Smooth muscle cell (in vitro differentiated cells): Measurements from ENCODE around the gene BRCA1. TPM values are rescaled to one million over a fixed set of nuclear protein-coding genes. Genes with fewer than 3 reads are reported as not detected.
"Not testable (repeated sequence)": the region's sequence is repeated elsewhere in the genome, so short reads cannot be mapped to it uniquely, and the experiment has no call there.

ENCODE experiments used
- DNase-seq: peaks from one replicate; lab custom pipeline; 2025; ENCODE audit not compliant: unreplicated experiment; lab: John Stamatoyannopoulos, UW
- H2AFZ ChIP-seq: fragments of 200-600 bp; sonication (generic); 2 replicates; pipeline ENCODE4 v1.6.0; 2016; ENCODE audit warnings: antibody characterized with exemption, low read depth, mild to moderate bottlenecking
- H3F3A ChIP-seq: fragments of 200-600 bp; sonication (generic); 2 replicates; pipeline ENCODE4 v1.6.0; 2017; ENCODE audit warnings: antibody characterized with exemption, low read depth
- H3K27ac ChIP-seq: fragments of 200-600 bp; sonication (generic); 2 replicates; pipeline ENCODE4 v1.5.1; 2016; ENCODE audit warnings: low read depth, mild to moderate bottlenecking
- H3K27me3 ChIP-seq: fragments of 200-600 bp; sonication (generic); 2 replicates; pipeline ENCODE4 v1.6.1; 2016; ENCODE audit warnings: low read depth, mild to moderate bottlenecking
- H3K36me3 ChIP-seq: fragments of 200-600 bp; sonication (generic); 2 replicates; pipeline ENCODE4 v1.5.1; 2016; ENCODE audit warnings: low read depth
- H3K4me1 ChIP-seq: fragments of 200-600 bp; sonication (generic); 2 replicates; pipeline ENCODE4 v1.5.1; 2016; ENCODE audit warnings: low read depth
- H3K4me2 ChIP-seq: fragments of 200-600 bp; sonication (generic); 2 replicates; pipeline ENCODE4 v1.6.0; 2016; ENCODE audit warnings: mild to moderate bottlenecking
- H3K4me3 ChIP-seq: fragments of 200-600 bp; sonication (generic); 2 replicates; pipeline ENCODE4 v1.5.1; 2016; ENCODE audit warnings: mild to moderate bottlenecking
- H3K79me2 ChIP-seq: fragments of 200-600 bp; sonication (generic); 2 replicates; pipeline ENCODE4 v1.6.0; 2016; ENCODE audit warnings: low read depth, mild to moderate bottlenecking
- H3K9ac ChIP-seq: fragments of 200-600 bp; sonication (generic); 2 replicates; pipeline ENCODE4 v1.6.0; 2016; ENCODE audit warnings: low read depth
- H3K9me3 ChIP-seq: fragments of 200-600 bp; sonication (generic); replicated peaks from 2 replicates; pipeline ENCODE4 v1.5.1; 2016; ENCODE audit warnings: low read depth
- H4K20me1 ChIP-seq: fragments of 200-600 bp; sonication (generic); 2 replicates; pipeline ENCODE4 v1.6.0; 2016; ENCODE audit warnings: low read depth
- CTCF ChIP-seq: fragments of 200-600 bp; sonication (generic); IDR thresholded peaks from 2 replicates; pipeline ENCODE4 v1.5.1; 2017; ENCODE audit warnings: borderline replicate concordance, mild to moderate bottlenecking, antibody characterized with exemption; ENCODE audit not compliant: insufficient read depth, poor library complexity, severe bottlenecking
- WGBS: methylation state at CpG from one replicate; pipeline ENCODE4 v1.1.7; 2016; ENCODE audit warnings: low lambda C conversion rate; 5-methylcytosine and 5-hydroxymethylcytosine counted together
- polyA plus RNA-seq: library from polyadenylated mRNA; unstranded; fragments of >200 nt; fragmentation: Nextera tagmentation; extraction: Ambion mirVana; gene quantifications from 2 replicates; pipeline ENCODE4 v1.2.1, GENCODE V29; 2016
- total RNA-seq: library from RNA; depleted of rRNA; stranded (reverse); fragments of >200 nt; gene quantifications from 2 replicates; pipeline ENCODE4 v1.2.3, GENCODE V29; 2014

Gene BRCA1
- total and polyA plus RNA-seq, 2 experiments from 2014 or later: 5.4 to 22.7 TPM

GRCh38 chr17:43155666-43156065 is 30.5 kb upstream of the BRCA1 start:
- no peaks in the 10 kb centered on the region for H3K36me3 ChIP-seq
- no peak overlapping the region for H3K9ac ChIP-seq
- no peaks in the 10 kb centered on the region for H3F3A ChIP-seq
- H3K27ac ChIP-seq: no peak overlapping the region
- no peak overlapping the region for H3K4me2 ChIP-seq
- no peaks in the 10 kb centered on the region for H3K9me3 ChIP-seq
- WGBS: 97% methylated on average over 3 of the region's 3 CpGs
- DNase-seq: no peak
- no peak overlapping the region for H3K4me3 ChIP-seq
- TF ChIP-seq CTCF: no peak
- H3K4me1 ChIP-seq: no peaks in the 10 kb centered on the region
- H2AFZ ChIP-seq: no peak overlapping the region
- no peaks in the 10 kb centered on the region for H4K20me1 ChIP-seq
- H3K79me2 ChIP-seq: no peaks in the 10 kb centered on the region
- no peaks in the 10 kb centered on the region for H3K27me3 ChIP-seq

- not testable (repeated sequence) for H3K27ac ChIP-seq, H3K27me3 ChIP-seq, H3K4me3 ChIP-seq, H3K9ac ChIP-seq, H2AFZ ChIP-seq, H3F3A ChIP-seq, H3K36me3 ChIP-seq, H3K79me2 ChIP-seq, H3K9me3 ChIP-seq, H4K20me1 ChIP-seq, H3K4me1 ChIP-seq, H3K4me2 ChIP-seq, DNase-seq
- WGBS: 95% methylated on average over 3 of the region's 3 CpGs
These were observed 28.2 kb upstream of the BRCA1 start for GRCh38 chr17:43153197-43153835.

- no peaks in the 10 kb centered on the region for H3K4me1 ChIP-seq
- H3K4me3 ChIP-seq: no peak overlapping the region
- H3K4me2 ChIP-seq: no peak overlapping the region
- no peaks in the 10 kb centered on the region for H3K36me3 ChIP-seq
- H3K27me3 ChIP-seq: no peaks in the 10 kb centered on the region
- H3K27ac ChIP-seq: no peak overlapping the region
- no peaks in the 10 kb centered on the region for H3K9me3 ChIP-seq
- H3K79me2 ChIP-seq: no peaks in the 10 kb centered on the region
- no peak for TF ChIP-seq CTCF
- DNase-seq: no peak
- no peaks in the 10 kb centered on the region for H3F3A ChIP-seq
- no peak overlapping the region for H2AFZ ChIP-seq
- no peaks in the 10 kb centered on the region for H4K20me1 ChIP-seq
- no peak overlapping the region for H3K9ac ChIP-seq
- WGBS: 96% methylated on average over 3 of the region's 3 CpGs
These were observed 26.8 kb upstream of the BRCA1 start for GRCh38 chr17:43151880-43152456.

GRCh38 chr17:43146649-43147048 is 21.5 kb upstream of the BRCA1 start:
- H3K79me2 ChIP-seq: no peaks in the 10 kb centered on the region
- no peaks in the 10 kb centered on the region for H4K20me1 ChIP-seq
- 83% methylated on average over 4 of the region's 4 CpGs for WGBS
- H3K4me2 ChIP-seq: no peak overlapping the region
- no peaks in the 10 kb centered on the region for H3K27me3 ChIP-seq
- TF ChIP-seq CTCF: no peak
- H3F3A ChIP-seq: no peaks in the 10 kb centered on the region
- no peaks in the 10 kb centered on the region for H3K4me1 ChIP-seq
- H3K9ac ChIP-seq: no peak overlapping the region
- no peak overlapping the region for H2AFZ ChIP-seq
- H3K27ac ChIP-seq: no peak overlapping the region
- no peak overlapping the region for H3K4me3 ChIP-seq
- DNase-seq: no peak
- no peaks in the 10 kb centered on the region for H3K9me3 ChIP-seq
- no peaks in the 10 kb centered on the region for H3K36me3 ChIP-seq
